BLaER1 treated with 17β-estradiol and CSF1 and Interleukin-3, amounts not matched to agents 10 nM and 100 nM (cell line): ENCODE results near the gene MZF1.
A peak's percentile ranks its signal among the peaks of the same experiment; 100 is the strongest.

Experiments used
- H3K27ac ChIP-seq, 11 experiments: shearing (Covaris generic); formaldehyde crosslinking; 2 replicates each; pipeline ENCODE4 v1.8.1; 2022
- H3K27me3 ChIP-seq, 11 experiments: shearing (Covaris generic); formaldehyde crosslinking; 2 replicates each; pipeline ENCODE4 v1.8.1; 2022
- H3K36me3 ChIP-seq, 11 experiments: shearing (Covaris generic); formaldehyde crosslinking; 2 replicates each; pipeline ENCODE4 v1.8.1; 2022
- H3K4me1 ChIP-seq, 10 experiments: shearing (Covaris generic); formaldehyde crosslinking; 2 replicates each; pipeline ENCODE4 v1.8.1; 2022
- H3K4me2 ChIP-seq, 11 experiments: shearing (Covaris generic); formaldehyde crosslinking; 2 replicates each; pipeline ENCODE4 v1.8.1; 2022
- H3K4me3 ChIP-seq, 10 experiments: shearing (Covaris generic); formaldehyde crosslinking; 2 replicates each; pipeline ENCODE4 v1.8.1; 2022
- H3K9ac ChIP-seq, 11 experiments: shearing (Covaris generic); formaldehyde crosslinking; 2 replicates each; pipeline ENCODE4 v1.8.1; 2022
- H3K9me3 ChIP-seq, 11 experiments: shearing (Covaris generic); formaldehyde crosslinking; replicated peaks in 1 of 11; 2 replicates each; pipeline ENCODE4 v1.8.1; 2022
- H4K20me1 ChIP-seq, 11 experiments: shearing (Covaris generic); formaldehyde crosslinking; 2 replicates each; pipeline ENCODE4 v1.8.1; 2022
- Cebpa-rat ChIP-seq, 11 experiments: shearing (Covaris generic); IDR thresholded peaks; 2 replicates each; pipeline ENCODE4 v1.8.1; 2022

MZF1 gene

DNA sequence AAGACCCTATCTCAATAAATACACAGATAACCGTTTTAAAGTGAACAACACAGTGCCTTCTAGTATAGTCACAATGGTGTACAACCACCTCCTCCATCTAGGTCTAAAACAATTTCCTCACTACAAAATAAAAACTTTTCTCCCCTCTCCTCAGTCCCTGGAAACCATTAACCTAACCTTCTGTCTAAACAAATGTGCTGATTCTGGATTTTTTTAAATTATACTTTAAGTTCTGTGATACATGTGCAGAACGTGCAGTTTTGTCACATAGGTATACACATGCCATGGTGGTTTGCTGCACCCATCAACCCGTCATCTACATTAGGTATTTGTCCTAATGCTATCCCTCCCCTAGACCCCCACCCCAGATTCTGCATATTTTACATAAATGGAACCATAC lies 43.7 kb downstream of the MZF1 start:
- TF ChIP-seq Cebpa-rat (IDR thresholded peaks at IDR 0.05), result no peak
- Histone ChIP-seq H4K20me1 (no peaks in the 10 kb centered on the region), H3K4me1 (no peaks in the 10 kb centered on the region; a peak in 1 of 20 replicates), H3K4me2 (no peak overlapping the region), H3K9me3 (no peaks in the 10 kb centered on the region), H3K4me3 (no peak overlapping the region), H3K9ac (no peak overlapping the region; a peak in 1 of 22 replicates), H3K27ac (no peak overlapping the region), H3K27me3 (no peaks in the 10 kb centered on the region), H3K36me3 (no peaks in the 10 kb centered on the region)

DNA sequence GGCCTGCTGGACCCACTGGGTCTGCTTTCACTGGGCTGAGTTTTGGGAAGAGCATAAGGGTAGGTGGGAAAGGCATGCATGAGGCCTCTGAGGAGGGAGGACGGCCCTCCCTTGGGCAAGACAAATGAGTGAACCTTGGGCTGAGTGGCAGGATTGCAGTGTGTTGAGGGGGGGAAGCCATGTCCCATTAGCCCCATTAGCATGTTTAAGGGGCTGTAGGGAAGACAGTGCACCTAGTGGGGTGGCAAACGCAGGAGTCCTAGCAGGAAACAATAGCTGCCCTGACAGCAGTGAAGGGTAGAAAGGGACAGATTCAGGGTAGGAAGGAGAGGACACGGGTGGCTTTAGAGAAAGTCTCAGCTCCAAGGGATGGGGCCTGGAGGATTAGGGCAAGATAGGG lies 50.4 kb downstream of the MZF1 start:
- H3K4me2 ChIP-seq, result no peak overlapping the region
- 0 out of 22 replicates have a peak overlapping the region, but pooled peaks of 1 of the 11 experiments have one; percentile 4 for H3K9ac ChIP-seq
- no peak overlapping the region for H3K27ac ChIP-seq
- no peak for TF ChIP-seq Cebpa-rat (IDR thresholded peaks at IDR 0.05)
- H3K9me3 ChIP-seq, result no peaks in the 10 kb centered on the region
- H3K36me3 ChIP-seq, result no peaks in the 10 kb centered on the region
- H3K4me3 ChIP-seq, result no peak overlapping the region
- no peaks in the 10 kb centered on the region for H3K27me3 ChIP-seq
- peaks cover 18 to 30% (median 19%) of the 10 kb centered on the region in 10 experiments for H3K4me1 ChIP-seq
- H4K20me1 ChIP-seq, result peaks cover 4 to 12% (median 10%) of the 10 kb centered on the region in 11 experiments; a peak in 13 of 22 replicates

GRCh38 chr19:58521651-58522050 lies 51.5 kb downstream of the MZF1 start:
- peak overlapping the region in 4 of 11 experiments; percentile 9 to 71 (median 14); a peak in 5 of 22 replicates for H3K4me2 ChIP-seq
- no peak for TF ChIP-seq Cebpa-rat (IDR thresholded peaks at IDR 0.05)
- H4K20me1 ChIP-seq, result peaks cover 8 to 22% (median 18%) of the 10 kb centered on the region in 11 experiments; a peak in 13 of 22 replicates
- H3K4me3 ChIP-seq, result no peak overlapping the region
- H3K27ac ChIP-seq, result peak overlapping the region in 1 of 11 experiments; percentile 16; a peak in 1 of 22 replicates
- H3K9me3 ChIP-seq, result no peaks in the 10 kb centered on the region
- H3K36me3 ChIP-seq, result peaks cover 7 to 10% (median 9%) of the 10 kb centered on the region in 11 experiments; a peak in 21 of 22 replicates
- peak overlapping the region in 1 of 11 experiments; percentile 63; a peak in 2 of 22 replicates for H3K9ac ChIP-seq
- H3K27me3 ChIP-seq, result no peaks in the 10 kb centered on the region
- H3K4me1 ChIP-seq, result peaks cover 23 to 40% (median 26%) of the 10 kb centered on the region in 10 experiments

- peaks cover 32 to 52% (median 38%) of the 10 kb centered on the region in 10 experiments for H3K4me1 ChIP-seq
- H3K27ac ChIP-seq, result peak overlapping the region; percentile 90 to 99 (median 94)
- no peaks in the 10 kb centered on the region for H3K9me3 ChIP-seq
- peak overlapping the region; percentile 91 to 99 (median 95) for H3K9ac ChIP-seq
- no peaks in the 10 kb centered on the region for H3K27me3 ChIP-seq
- peak overlapping the region; percentile 69 to 91 (median 81) for H3K4me3 ChIP-seq
- H3K4me2 ChIP-seq, result peak overlapping the region; percentile 92 to 100 (median 98)
- no peak for TF ChIP-seq Cebpa-rat (IDR thresholded peaks at IDR 0.05)
- H4K20me1 ChIP-seq, result peaks cover 8 to 36% (median 24%) of the 10 kb centered on the region in 11 experiments; a peak in 14 of 22 replicates
- peaks cover 17 to 25% (median 22%) of the 10 kb centered on the region in 11 experiments for H3K36me3 ChIP-seq
Observed at GRCh38 chr19:58520257-58520599, 52.9 kb downstream of the MZF1 start.

- peaks cover 38 to 58% (median 44%) of the 10 kb centered on the region in 10 experiments for H3K4me1 ChIP-seq
- H3K4me2 ChIP-seq, result peak within 1 kb of the TSS; percentile 92 to 100 (median 98)
- H3K9ac ChIP-seq, result peak within 1 kb of the TSS; percentile 91 to 99 (median 95)
- peaks cover 8 to 37% (median 24%) of the 10 kb centered on the region in 11 experiments; a peak in 14 of 22 replicates for H4K20me1 ChIP-seq
- no peaks in the 10 kb centered on the region for H3K27me3 ChIP-seq
- H3K9me3 ChIP-seq, result no peaks in the 10 kb centered on the region
- peaks cover 17 to 30% (median 23%) of the 10 kb centered on the region in 11 experiments for H3K36me3 ChIP-seq
- TF ChIP-seq Cebpa-rat (IDR thresholded peaks at IDR 0.05), result no peak
- peak within 1 kb of the TSS; percentile 90 to 99 (median 94) for H3K27ac ChIP-seq
- peak within 1 kb of the TSS; percentile 69 to 91 (median 81) for H3K4me3 ChIP-seq
Observed at GRCh38 chr19:58519355-58520256, 53.5 kb downstream of the MZF1 start, which contains the start of gene ZBTB45. Gene ZBTB45 (minus strand): TSS chr19:58519810. CDS start chr19:58517673, 2,137 bp downstream.

DNA sequence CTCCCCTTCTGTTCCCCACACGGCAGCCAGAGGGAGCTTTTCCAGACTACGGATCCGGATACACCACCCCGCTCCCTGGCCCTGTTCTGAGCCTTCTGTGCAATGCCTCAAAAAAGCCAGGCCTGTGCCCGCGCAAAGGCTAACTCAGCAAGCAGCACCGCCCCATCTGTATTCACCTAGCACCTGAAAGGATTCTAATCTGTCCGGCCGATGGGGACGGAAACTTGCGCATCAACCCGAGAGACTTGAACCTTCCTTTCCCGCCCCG lies 54.1 kb downstream of the MZF1 start:
- H3K9me3 ChIP-seq, result no peaks in the 10 kb centered on the region
- peaks cover 43 to 62% (median 47%) of the 10 kb centered on the region in 10 experiments for H3K4me1 ChIP-seq
- TF ChIP-seq Cebpa-rat (IDR thresholded peaks at IDR 0.05), result no peak
- peaks cover 8 to 37% (median 24%) of the 10 kb centered on the region in 11 experiments; a peak in 14 of 22 replicates for H4K20me1 ChIP-seq
- peak overlapping the region; percentile 90 to 99 (median 94) for H3K27ac ChIP-seq
- H3K4me3 ChIP-seq, result peak overlapping the region; percentile 69 to 91 (median 81)
- H3K36me3 ChIP-seq, result peaks cover 17 to 30% (median 23%) of the 10 kb centered on the region in 11 experiments
- H3K27me3 ChIP-seq, result no peaks in the 10 kb centered on the region
- H3K9ac ChIP-seq, result peak overlapping the region; percentile 91 to 99 (median 95)
- peak overlapping the region; percentile 92 to 100 (median 98) for H3K4me2 ChIP-seq

GRCh38 chr19:58518256-58519086 lies 54.7 kb downstream of the MZF1 start:
- TF ChIP-seq Cebpa-rat (IDR thresholded peaks at IDR 0.05), result no peak

More at GRCh38 chr19:58518256-58519086, 54.7 kb downstream of the MZF1 start:
- Histone ChIP-seq H3K4me2 (peak overlapping the region; percentile 92 to 100 (median 98)), H3K27me3 (no peaks in the 10 kb centered on the region), H3K9ac (peak overlapping the region; percentile 91 to 99 (median 95)), H3K36me3 (peaks cover 17 to 30% (median 23%) of the 10 kb centered on the region in 11 experiments), H3K4me1 (peaks cover 46 to 65% (median 51%) of the 10 kb centered on the region in 10 experiments), H3K9me3 (no peaks in the 10 kb centered on the region), H4K20me1 (peaks cover 8 to 37% (median 24%) of the 10 kb centered on the region in 11 experiments; a peak in 14 of 22 replicates), H3K27ac (peak overlapping the region; percentile 90 to 99 (median 94)), H3K4me3 (peak overlapping the region; percentile 69 to 91 (median 81))
